ENCODE results near the gene ZCCHC7. TPM values are rescaled to one million over a fixed set of nuclear protein-coding genes. Genes with fewer than 3 reads are reported as not detected.

Gene ZCCHC7
- total and polyA plus RNA-seq, 5 donors from 2014 or later, result 32.3 to 43.6 (median 34.8) TPM

GRCh38 chr9:37259951-37260350 is 139.6 kb downstream of the ZCCHC7 start:
- no peak overlapping the region for H3K27ac Mint-ChIP-seq
- Histone ChIP-seq H3K27me3 (ENCODE audit: control insufficient read depth, insufficient read depth, low read length) (no peaks in the 10 kb centered on the region), H3K4me1 (ENCODE audit: control insufficient read depth, insufficient read depth, low read length, poor library complexity, severe bottlenecking) (no peaks in the 10 kb centered on the region), H3K36me3 (ENCODE audit: control insufficient read depth, insufficient read depth, low read length) (peaks cover 1% of the 10 kb centered on the region), H3K9me3 (ENCODE audit: control insufficient read depth in 2 of 2, low read length in 2 of 2) (no peaks in the 10 kb centered on the region), H3K27ac (ENCODE audit: insufficient read depth, low read length, poor library complexity, severe bottlenecking) (no peak overlapping the region), H3K4me3 (ENCODE audit: low read depth, low read length) (no peak overlapping the region)
- peaks cover 0 to 3% (median 0%) of the 10 kb centered on the region in 7 donors for H3K9me3 Mint-ChIP-seq
- H3K36me3 Mint-ChIP-seq, result peaks cover 39% of the 10 kb centered on the region
- H3K4me1 Mint-ChIP-seq, result peaks cover 12 to 34% (median 23%) of the 10 kb centered on the region in 4 donors
- no peaks in the 10 kb centered on the region for H3K27me3 Mint-ChIP-seq
- no peak for ATAC-seq (ENCODE audit: low read depth in 2 of 2)
- no peak overlapping the region for H3K4me3 Mint-ChIP-seq
- no peak for DNase-seq

GRCh38 chr9:37262410-37262809 is 142.0 kb downstream of the ZCCHC7 start:
- ATAC-seq (ENCODE audit: low read depth in 2 of 2), result no peak

GRCh38 chr9:37264539-37264938 is 144.2 kb downstream of the ZCCHC7 start:
- DNase-seq, result no peak
- peaks cover 0 to 2% (median 0%) of the 10 kb centered on the region in 7 donors for H3K9me3 Mint-ChIP-seq
- peaks cover 18% of the 10 kb centered on the region for H3K36me3 Mint-ChIP-seq

More at GRCh38 chr9:37262410-37262809, 142.0 kb downstream of the ZCCHC7 start:
- no peaks in the 10 kb centered on the region for H3K4me1 ChIP-seq (ENCODE audit: control insufficient read depth, insufficient read depth, low read length, poor library complexity, severe bottlenecking)
- DNase-seq, result no peak
- H3K27me3 Mint-ChIP-seq, result no peaks in the 10 kb centered on the region
- H3K27ac Mint-ChIP-seq, result no peak overlapping the region
- no peak overlapping the region for H3K4me3 Mint-ChIP-seq
- H3K36me3 Mint-ChIP-seq, result peaks cover 19% of the 10 kb centered on the region
- H3K9me3 ChIP-seq (ENCODE audit: control insufficient read depth in 2 of 2, low read length in 2 of 2), result no peaks in the 10 kb centered on the region
- peaks cover 18 to 30% (median 24%) of the 10 kb centered on the region in 4 donors for H3K4me1 Mint-ChIP-seq
- no peak overlapping the region for H3K4me3 ChIP-seq (ENCODE audit: low read depth, low read length)
- H3K27me3 ChIP-seq (ENCODE audit: control insufficient read depth, insufficient read depth, low read length), result no peaks in the 10 kb centered on the region
- no peak overlapping the region for H3K27ac ChIP-seq (ENCODE audit: insufficient read depth, low read length, poor library complexity, severe bottlenecking)
- peaks cover 1% of the 10 kb centered on the region for H3K36me3 ChIP-seq (ENCODE audit: control insufficient read depth, insufficient read depth, low read length)
- no peaks in the 10 kb centered on the region for H3K9me3 Mint-ChIP-seq

GRCh38 chr9:37266630-37267029 is 146.3 kb downstream of the ZCCHC7 start:
- Mint-ChIP-seq H3K9me3 (peaks cover 0 to 2% (median 0%) of the 10 kb centered on the region in 7 donors), H3K27me3 (no peaks in the 10 kb centered on the region), H3K4me1 (peaks cover 11 to 18% (median 15%) of the 10 kb centered on the region in 4 donors), H3K27ac (no peak overlapping the region), H3K36me3 (peaks cover 10% of the 10 kb centered on the region), H3K4me3 (no peak overlapping the region)
- no peaks in the 10 kb centered on the region for H3K36me3 ChIP-seq (ENCODE audit: control insufficient read depth, insufficient read depth, low read length)
- no peaks in the 10 kb centered on the region for H3K4me1 ChIP-seq (ENCODE audit: control insufficient read depth, insufficient read depth, low read length, poor library complexity, severe bottlenecking)
- DNase-seq, result no peak
- no peak for ATAC-seq (ENCODE audit: low read depth in 2 of 2)
- H3K27ac ChIP-seq (ENCODE audit: insufficient read depth, low read length, poor library complexity, severe bottlenecking), result no peak overlapping the region
- H3K4me3 ChIP-seq (ENCODE audit: low read depth, low read length), result no peak overlapping the region
- H3K27me3 ChIP-seq (ENCODE audit: control insufficient read depth, insufficient read depth, low read length), result no peaks in the 10 kb centered on the region
- H3K9me3 ChIP-seq (ENCODE audit: control insufficient read depth in 2 of 2, low read length in 2 of 2), result no peaks in the 10 kb centered on the region

More at GRCh38 chr9:37264539-37264938, 144.2 kb downstream of the ZCCHC7 start:
- no peaks in the 10 kb centered on the region for H3K27me3 Mint-ChIP-seq
- Histone ChIP-seq H3K27me3 (ENCODE audit: control insufficient read depth, insufficient read depth, low read length) (no peaks in the 10 kb centered on the region), H3K9me3 (ENCODE audit: control insufficient read depth in 2 of 2, low read length in 2 of 2) (no peaks in the 10 kb centered on the region), H3K36me3 (ENCODE audit: control insufficient read depth, insufficient read depth, low read length) (peaks cover 1% of the 10 kb centered on the region), H3K27ac (ENCODE audit: insufficient read depth, low read length, poor library complexity, severe bottlenecking) (no peak overlapping the region), H3K4me3 (ENCODE audit: low read depth, low read length) (no peak overlapping the region), H3K4me1 (ENCODE audit: control insufficient read depth, insufficient read depth, low read length, poor library complexity, severe bottlenecking) (no peaks in the 10 kb centered on the region)
- ATAC-seq (ENCODE audit: low read depth in 2 of 2), result no peak
- no peak overlapping the region for H3K4me3 Mint-ChIP-seq
- H3K27ac Mint-ChIP-seq, result no peak overlapping the region
- H3K4me1 Mint-ChIP-seq, result peaks cover 18 to 33% (median 22%) of the 10 kb centered on the region in 4 donors

GRCh38 chr9:37269221-37269620 is 148.8 kb downstream of the ZCCHC7 start:
- no peaks in the 10 kb centered on the region for H3K36me3 ChIP-seq (ENCODE audit: control insufficient read depth, insufficient read depth, low read length)
- H3K27me3 Mint-ChIP-seq, result no peaks in the 10 kb centered on the region
- H3K4me1 ChIP-seq (ENCODE audit: control insufficient read depth, insufficient read depth, low read length, poor library complexity, severe bottlenecking), result no peaks in the 10 kb centered on the region
- H3K27ac Mint-ChIP-seq, result peak overlapping the region in 1 of 3 donors; percentile 12
- no peaks in the 10 kb centered on the region for H3K27me3 ChIP-seq (ENCODE audit: control insufficient read depth, insufficient read depth, low read length)
- H3K4me3 Mint-ChIP-seq, result no peak overlapping the region
- DNase-seq (no peak), ATAC-seq (ENCODE audit: low read depth in 2 of 2) (no peak)
- no peak overlapping the region for H3K4me3 ChIP-seq (ENCODE audit: low read depth, low read length)
- H3K36me3 Mint-ChIP-seq, result peaks cover 24% of the 10 kb centered on the region
- no peaks in the 10 kb centered on the region for H3K9me3 ChIP-seq (ENCODE audit: control insufficient read depth in 2 of 2, low read length in 2 of 2)
- no peak overlapping the region for H3K27ac ChIP-seq (ENCODE audit: insufficient read depth, low read length, poor library complexity, severe bottlenecking)
- H3K9me3 Mint-ChIP-seq, result peaks cover 0 to 5% (median 0%) of the 10 kb centered on the region in 7 donors
- peaks cover 11 to 20% (median 16%) of the 10 kb centered on the region in 4 donors for H3K4me1 Mint-ChIP-seq

GRCh38 chr9:37271679-37272078 is 151.3 kb downstream of the ZCCHC7 start:
- H3K36me3 Mint-ChIP-seq, result peaks cover 30% of the 10 kb centered on the region

GRCh38 chr9:37273595-37273994 is 153.2 kb downstream of the ZCCHC7 start:
- Histone ChIP-seq H3K4me1 (ENCODE audit: control insufficient read depth, insufficient read depth, low read length, poor library complexity, severe bottlenecking) (no peaks in the 10 kb centered on the region), H3K27me3 (ENCODE audit: control insufficient read depth, insufficient read depth, low read length) (no peaks in the 10 kb centered on the region), H3K27ac (ENCODE audit: insufficient read depth, low read length, poor library complexity, severe bottlenecking) (no peak overlapping the region), H3K36me3 (ENCODE audit: control insufficient read depth, insufficient read depth, low read length) (no peaks in the 10 kb centered on the region), H3K9me3 (ENCODE audit: control insufficient read depth in 2 of 2, low read length in 2 of 2) (no peaks in the 10 kb centered on the region), H3K4me3 (ENCODE audit: low read depth, low read length) (no peak overlapping the region)
- Mint-ChIP-seq H3K27me3 (no peaks in the 10 kb centered on the region), H3K9me3 (peaks cover 0 to 6% (median 2%) of the 10 kb centered on the region in 7 donors), H3K4me3 (no peak overlapping the region), H3K4me1 (peaks cover 10 to 26% (median 14%) of the 10 kb centered on the region in 4 donors), H3K27ac (no peak overlapping the region), H3K36me3 (peaks cover 32% of the 10 kb centered on the region)
- no peak for DNase-seq
- ATAC-seq (ENCODE audit: low read depth in 2 of 2), result no peak

More at GRCh38 chr9:37271679-37272078, 151.3 kb downstream of the ZCCHC7 start:
- Histone ChIP-seq H3K4me3 (ENCODE audit: low read depth, low read length) (no peak overlapping the region), H3K27me3 (ENCODE audit: control insufficient read depth, insufficient read depth, low read length) (no peaks in the 10 kb centered on the region), H3K27ac (ENCODE audit: insufficient read depth, low read length, poor library complexity, severe bottlenecking) (no peak overlapping the region), H3K9me3 (ENCODE audit: control insufficient read depth in 2 of 2, low read length in 2 of 2) (no peaks in the 10 kb centered on the region), H3K36me3 (ENCODE audit: control insufficient read depth, insufficient read depth, low read length) (no peaks in the 10 kb centered on the region), H3K4me1 (ENCODE audit: control insufficient read depth, insufficient read depth, low read length, poor library complexity, severe bottlenecking) (no peaks in the 10 kb centered on the region)
- ATAC-seq (ENCODE audit: low read depth in 2 of 2) (no peak), DNase-seq (no peak)
- no peaks in the 10 kb centered on the region for H3K27me3 Mint-ChIP-seq
- H3K4me3 Mint-ChIP-seq, result no peak overlapping the region
- H3K9me3 Mint-ChIP-seq, result peaks cover 0 to 6% (median 2%) of the 10 kb centered on the region in 7 donors
- H3K4me1 Mint-ChIP-seq, result peaks cover 9 to 23% (median 13%) of the 10 kb centered on the region in 4 donors
- no peak overlapping the region for H3K27ac Mint-ChIP-seq

GRCh38 chr9:37281541-37281940 is 161.2 kb downstream of the ZCCHC7 start:
- H3K4me3 Mint-ChIP-seq, result no peak overlapping the region

More at GRCh38 chr9:37281541-37281940, 161.2 kb downstream of the ZCCHC7 start:
- Mint-ChIP-seq H3K27ac (no peak overlapping the region), H3K27me3 (no peaks in the 10 kb centered on the region), H3K9me3 (peaks cover 0 to 1% (median 0%) of the 10 kb centered on the region in 7 donors), H3K36me3 (peaks cover 3% of the 10 kb centered on the region), H3K4me1 (peaks cover 10 to 27% (median 22%) of the 10 kb centered on the region in 4 donors)
- H3K9me3 ChIP-seq (ENCODE audit: control insufficient read depth in 2 of 2, low read length in 2 of 2), result no peaks in the 10 kb centered on the region
- H3K4me1 ChIP-seq (ENCODE audit: control insufficient read depth, insufficient read depth, low read length, poor library complexity, severe bottlenecking), result no peaks in the 10 kb centered on the region
- no peak overlapping the region for H3K27ac ChIP-seq (ENCODE audit: insufficient read depth, low read length, poor library complexity, severe bottlenecking)
- DNase-seq, result no peak
- H3K27me3 ChIP-seq (ENCODE audit: control insufficient read depth, insufficient read depth, low read length), result no peaks in the 10 kb centered on the region
- ATAC-seq (ENCODE audit: low read depth in 2 of 2), result no peak
- H3K36me3 ChIP-seq (ENCODE audit: control insufficient read depth, insufficient read depth, low read length), result no peaks in the 10 kb centered on the region
- H3K4me3 ChIP-seq (ENCODE audit: low read depth, low read length), result no peak overlapping the region

Measured in CD4-positive, CD25-positive, alpha-beta regulatory T cell (primary cell).